Activated CD8-positive, alpha-beta memory T cell treated with anti-CD3 and anti-CD28 coated beads, Interleukin-2, amount 10 ng/mL, durations not matched to agents 7 days and 5 days (primary cell): ENCODE data around the gene MEI1. TPM values are rescaled to one million over a fixed set of nuclear protein-coding genes. Genes with fewer than 3 reads are reported as not detected.

ENCODE experiments used
- ATAC-seq: fragments of 150-1000 bp; cut with Tn5 transposase; one replicate; pipeline ENCODE4 v1.10.0; 2021; ENCODE audit warnings: moderate library complexity
- CTCF ChIA-PET: fragments of 350-600 bp; sonication (Branson Sonifier 250); formaldehyde crosslinking; loops from one replicate; lab custom pipeline; 2021; ENCODE audit warnings: antibody characterized with exemption; lab: Charles Lee
- DNase-seq: peaks from one replicate; pipeline ENCODE4 v3.0.0-alpha.2; 2020
- H3K27ac Mint-ChIP-seq: one replicate; pipeline ENCODE4 v1.8.0; 2021; ENCODE audit warnings: mild to moderate bottlenecking, mixed read lengths
- H3K27me3 Mint-ChIP-seq: one replicate; pipeline ENCODE4 v1.8.0; 2021; ENCODE audit warnings: mixed read lengths
- H3K36me3 Mint-ChIP-seq: one replicate; pipeline ENCODE4 v1.8.0; 2021; ENCODE audit warnings: mild to moderate bottlenecking, mixed read lengths
- H3K4me1 Mint-ChIP-seq: one replicate; pipeline ENCODE4 v1.8.0; 2021; ENCODE audit warnings: mixed read lengths
- H3K4me3 Mint-ChIP-seq: one replicate; pipeline ENCODE4 v1.8.0; 2021; ENCODE audit warnings: mild to moderate bottlenecking, moderate library complexity, mixed read lengths
- H3K9me3 Mint-ChIP-seq: one replicate; pipeline ENCODE4 v1.8.0; 2022; ENCODE audit warnings: low read depth, mixed read lengths
- total RNA-seq, 2 experiments: library from RNA; stranded (reverse); gene quantifications; one replicate each; pipeline ENCODE4 v1.2.3, GENCODE V29; 2021

MEI1 gene
- total RNA-seq, 2 experiments from 2014 or later: 37.3 to 45.9 TPM

DNA sequence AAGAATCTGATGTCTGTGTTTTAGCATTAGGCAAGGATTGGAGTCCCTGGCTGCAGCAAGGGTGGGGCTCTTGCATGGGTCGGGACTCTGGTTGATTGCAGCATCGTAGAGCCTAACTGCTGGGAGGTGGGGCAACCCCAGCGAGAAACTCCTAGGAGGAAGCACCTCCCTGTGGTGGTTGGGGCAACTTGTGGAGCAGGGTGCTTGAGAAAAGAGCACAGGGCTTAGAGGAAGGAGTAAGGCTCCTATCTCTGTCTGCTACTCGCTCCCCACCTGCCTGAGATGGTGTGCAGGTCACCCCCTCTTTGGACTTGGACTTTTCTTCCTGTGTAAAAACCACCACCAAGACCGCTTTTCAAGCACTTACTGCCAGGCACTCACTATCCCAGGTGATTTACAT is 149.2 kb downstream of the MEI1 start:
- H3K4me3 Mint-ChIP-seq: no peak overlapping the region
- peaks cover 21% of the 10 kb centered on the region for H3K36me3 Mint-ChIP-seq
- no peaks in the 10 kb centered on the region for H3K9me3 Mint-ChIP-seq
- no peaks in the 10 kb centered on the region for H3K27me3 Mint-ChIP-seq
- ATAC-seq (no peak), DNase-seq (no peak)
- H3K4me1 Mint-ChIP-seq: peaks cover 45% of the 10 kb centered on the region
- no peak overlapping the region for H3K27ac Mint-ChIP-seq
- CTCF ChIA-PET: no interaction called here

Other genes starting within 250 kb of the MEI1 start
- 10 to 100 TPM; 54.5 to 75.0 TPM for gene PHF5A, start 230.8 kb upstream of the MEI1 start, total RNA-seq
- 10 to 100 TPM; 90.0 to 93.3 TPM for gene ACO2, start 230.4 kb upstream of the MEI1 start, total RNA-seq
- 10 to 100 TPM; 32.4 to 43.7 TPM for gene POLR3H, start 155.0 kb upstream of the MEI1 start, total RNA-seq
- not detected for gene CSDC2, start 138.5 kb upstream of the MEI1 start, total RNA-seq
- gene PMM1, start 109.7 kb upstream of the MEI1 start, total RNA-seq: 10 to 100 TPM; 40.4 to 50.0 TPM
- gene DESI1, start 78.5 kb upstream of the MEI1 start, total RNA-seq: 10 to 100 TPM; 52.7 to 64.9 TPM
- 100 to 1,000 TPM; 274 to 359 TPM for gene XRCC6, start 78.2 kb upstream of the MEI1 start, total RNA-seq
- 100 to 1,000 TPM; 176 to 193 TPM for gene SNU13, start 10.6 kb upstream of the MEI1 start, total RNA-seq
- 10 to 100 TPM; 25.3 to 27.9 TPM for gene CCDC134, start 101.2 kb downstream of the MEI1 start, total RNA-seq
- 100 to 1,000 TPM; 130 to 135 TPM for gene SREBF2, start 133.6 kb downstream of the MEI1 start, total RNA-seq
- gene SHISA8, start 215.6 kb downstream of the MEI1 start, total RNA-seq: under 1 TPM; 0.30 to 0.70 TPM
- 1 to 10 TPM in 1 of 2 experiments, under 1 TPM in 1; 0.89 to 3.1 TPM for gene TNFRSF13C, start 227.3 kb downstream of the MEI1 start, total RNA-seq
- gene CENPM, start 247.6 kb downstream of the MEI1 start, total RNA-seq: 10 to 100 TPM; 74.0 to 95.8 TPM